HG02610 (cell line): ENCODE data around the gene HDAC4.

Source experiments
- ATAC-seq: cut with Tn5 transposase; IDR thresholded peaks from one replicate; pipeline ENCODE4 v1.9.1; 2021; ENCODE audit warnings: mild to moderate bottlenecking, moderate library complexity; ENCODE audit not compliant: unreplicated experiment

HDAC4 gene

DNA sequence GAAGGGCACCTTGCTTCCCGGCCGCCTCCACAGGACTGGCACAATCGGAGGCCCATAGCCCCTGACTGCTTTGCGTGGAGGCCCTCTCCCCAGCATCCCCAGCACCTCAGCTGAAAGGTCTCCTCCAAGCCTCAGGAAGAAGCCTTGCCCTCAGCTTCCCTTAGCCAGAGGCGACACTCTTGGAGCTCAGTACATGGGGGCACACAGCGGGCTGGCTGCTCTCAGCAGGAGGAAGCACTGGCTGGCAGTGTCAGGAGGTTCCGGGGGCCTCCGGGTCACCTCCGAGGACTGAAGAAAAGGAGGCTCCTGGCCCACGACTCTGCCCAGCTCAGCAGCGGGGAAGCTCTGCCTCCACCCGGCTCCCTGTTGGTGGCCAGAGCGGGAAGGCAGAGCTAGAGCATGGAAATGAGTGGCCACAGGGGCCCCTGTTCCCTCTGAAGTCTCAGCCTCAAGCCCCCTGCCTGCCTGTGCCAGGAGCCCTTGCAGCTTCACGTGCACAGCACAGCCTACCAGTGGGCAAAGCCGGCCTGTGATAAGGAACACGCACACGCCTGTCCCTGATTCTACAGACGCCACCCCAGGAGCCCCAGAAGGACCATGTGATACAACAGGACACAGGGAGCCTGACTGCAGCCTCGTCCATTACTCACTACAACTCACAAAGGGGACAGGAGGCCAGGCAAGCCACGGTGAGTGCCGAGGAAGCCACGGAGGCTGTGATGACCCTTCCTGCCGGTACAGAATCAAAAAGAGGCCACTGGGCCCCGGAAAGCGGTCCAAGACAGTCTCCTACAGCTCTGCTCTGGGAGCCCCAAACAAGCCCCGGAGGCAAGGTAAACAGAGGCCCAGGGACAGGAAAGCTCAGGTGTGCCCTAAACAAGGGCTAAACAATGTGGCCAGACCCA lies 15.5 kb downstream of the HDAC4 start:
- no peak for ATAC-seq

GRCh38 chr2:239383759-239384156 lies 17.1 kb downstream of the HDAC4 start:
- ATAC-seq, result no peak

- no peak for ATAC-seq
Observed at GRCh38 chr2:239383036-239383758, 17.6 kb downstream of the HDAC4 start.

GRCh38 chr2:239382384-239382880 lies 18.4 kb downstream of the HDAC4 start:
- ATAC-seq, result no peak

- ATAC-seq, result peak; percentile 57
Observed at GRCh38 chr2:239381709-239382134, 19.1 kb downstream of the HDAC4 start.

DNA sequence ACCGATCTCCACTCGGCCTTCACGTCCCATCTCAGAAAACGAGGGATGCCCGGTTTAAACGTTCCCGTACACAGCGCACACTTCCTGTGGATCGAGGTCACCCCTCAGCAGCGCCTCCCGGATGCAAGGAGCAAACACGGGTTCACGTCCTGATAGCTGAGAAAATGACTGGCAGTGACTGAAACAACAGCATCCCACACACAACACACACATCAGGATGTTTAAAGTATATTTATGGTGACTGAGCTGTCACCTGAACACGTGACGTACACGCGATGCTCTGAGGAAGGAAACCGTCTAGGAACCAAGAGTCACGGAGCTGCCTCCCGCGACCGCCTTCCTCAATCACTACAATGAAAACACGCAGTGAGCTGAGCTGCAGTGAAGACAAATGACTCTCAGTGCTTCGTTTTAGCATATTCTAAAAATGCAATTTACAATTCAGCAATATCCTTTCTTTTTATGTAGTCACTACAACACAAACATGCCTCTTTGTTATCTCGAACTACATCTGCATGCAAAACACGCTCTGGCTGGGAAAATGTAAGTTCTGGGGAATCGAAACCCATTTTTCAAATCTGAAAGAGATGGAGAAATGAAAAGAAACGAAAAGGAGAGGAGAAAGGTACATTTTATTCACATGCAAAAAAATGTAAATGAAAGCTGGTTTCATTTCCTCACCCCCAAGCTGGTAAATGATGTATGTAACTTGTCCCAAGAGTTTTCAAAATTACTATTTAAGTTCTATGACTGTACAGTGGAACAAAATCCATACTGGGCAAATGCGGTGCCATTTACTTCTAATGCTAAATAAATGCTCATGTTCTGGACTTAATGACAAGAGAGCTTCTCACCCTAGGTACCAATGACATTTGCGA lies 19.8 kb downstream of the HDAC4 start:
- ATAC-seq, result peak; percentile 37

GRCh38 chr2:239379641-239380170 lies 21.1 kb downstream of the HDAC4 start:
- no peak for ATAC-seq

GRCh38 chr2:239378918-239379640 lies 21.7 kb downstream of the HDAC4 start:
- no peak for ATAC-seq

DNA sequence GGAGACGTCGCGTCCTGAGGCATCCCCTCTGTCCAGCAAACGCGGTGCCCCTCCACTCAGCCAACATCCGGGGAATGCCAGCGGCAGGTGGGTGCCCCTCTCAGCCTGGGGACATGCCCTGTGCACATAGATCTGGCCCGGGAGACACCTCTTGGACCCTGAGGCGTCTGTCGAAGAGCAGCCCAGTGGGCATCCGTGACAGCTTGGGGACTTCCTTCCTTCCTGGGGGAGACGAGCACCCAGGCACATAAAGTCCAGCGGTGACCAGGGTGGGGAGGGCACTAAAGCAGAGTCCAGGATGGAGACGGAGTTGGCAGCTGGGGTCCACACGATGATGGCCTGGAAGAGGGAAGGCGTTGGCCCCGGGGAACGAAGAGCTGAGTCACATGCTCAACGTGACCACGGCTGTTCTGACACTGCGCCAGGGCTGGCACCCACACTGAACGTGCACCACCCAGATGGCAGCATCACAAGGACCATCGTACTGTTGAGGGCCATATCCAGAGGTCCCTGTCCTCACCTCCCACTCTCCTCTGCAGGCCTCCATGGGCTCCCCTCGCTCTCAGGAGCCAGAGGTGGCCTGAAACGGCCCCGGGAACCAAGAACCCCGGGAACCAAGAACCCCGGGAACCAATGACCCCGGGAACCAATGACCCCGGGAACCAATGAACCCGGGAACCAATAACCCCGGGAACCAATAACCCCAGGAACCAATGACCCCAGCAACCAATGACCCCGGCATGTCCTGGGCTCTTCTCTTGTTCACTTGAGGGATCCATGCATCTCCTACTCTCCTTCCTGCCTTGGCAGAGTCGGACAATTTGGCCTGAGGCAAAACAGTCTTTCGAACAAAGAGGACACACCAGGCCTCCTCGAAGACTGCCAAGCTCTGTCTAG lies 22.6 kb downstream of the HDAC4 start:
- no peak for ATAC-seq

DNA sequence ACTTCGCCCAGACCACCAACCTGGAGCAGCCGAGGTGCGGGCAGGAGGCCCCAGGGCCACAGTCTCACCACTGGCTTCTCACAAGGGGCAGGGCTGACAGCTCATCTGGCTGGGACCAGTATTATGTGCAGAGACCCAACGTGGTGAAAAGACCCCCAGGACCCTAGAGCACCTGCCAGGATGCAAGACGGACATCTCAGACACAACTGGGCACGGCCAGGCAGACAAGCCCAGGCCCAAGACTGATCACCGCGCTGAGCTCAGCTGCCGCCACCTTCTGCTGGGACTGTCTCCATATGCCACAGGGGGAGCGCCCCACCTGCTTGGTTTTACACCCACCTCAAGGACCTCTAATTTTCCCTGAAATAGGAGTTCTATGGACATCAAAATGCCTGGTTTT lies 23.2 kb downstream of the HDAC4 start:
- ATAC-seq, result no peak

- no peak for ATAC-seq
Observed at GRCh38 chr2:239376942-239377531, 23.8 kb downstream of the HDAC4 start.

- ATAC-seq, result no peak
Observed at GRCh38 chr2:239376351-239376750, 24.5 kb downstream of the HDAC4 start.

DNA sequence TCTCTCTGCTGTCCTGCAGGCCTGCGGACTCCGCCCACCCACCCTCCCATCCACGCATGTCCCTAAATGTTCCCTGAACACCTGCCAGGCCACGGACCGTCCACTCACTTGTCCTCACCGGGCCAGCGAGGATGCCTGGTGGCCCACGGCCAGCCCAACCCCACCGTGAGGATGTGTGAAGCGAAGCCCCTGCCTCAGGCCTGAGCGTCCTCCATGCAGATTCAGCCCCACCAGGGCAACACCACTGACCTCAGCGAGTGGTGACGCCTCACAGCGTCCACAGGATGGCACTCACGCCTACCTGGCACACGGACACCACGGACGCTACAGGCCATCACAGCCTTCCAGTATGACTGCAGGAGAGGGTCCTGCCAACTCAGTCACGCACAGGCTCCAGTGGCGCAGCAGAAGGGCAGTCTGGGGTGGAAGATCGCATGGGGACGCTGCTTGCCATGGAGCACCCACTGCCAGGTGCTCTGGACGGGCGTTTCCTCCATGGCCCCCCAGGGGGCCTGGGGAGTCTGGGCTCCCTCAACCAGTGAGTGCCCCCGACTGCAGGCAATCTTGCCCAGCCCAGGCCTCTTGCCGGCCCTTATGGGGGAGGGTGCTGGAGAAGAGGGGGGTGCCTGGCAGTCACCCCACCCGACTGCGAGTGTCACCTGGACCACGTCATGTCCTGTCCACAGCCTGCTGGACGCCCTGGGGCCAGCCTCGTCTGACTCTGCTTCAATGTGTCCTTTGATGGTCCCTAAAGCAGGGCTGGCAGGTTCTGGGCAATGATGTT lies 25.4 kb downstream of the HDAC4 start:
- ATAC-seq, result no peak

- ATAC-seq, result no peak
Observed at GRCh38 chr2:239374896-239375277, 25.9 kb downstream of the HDAC4 start.

DNA sequence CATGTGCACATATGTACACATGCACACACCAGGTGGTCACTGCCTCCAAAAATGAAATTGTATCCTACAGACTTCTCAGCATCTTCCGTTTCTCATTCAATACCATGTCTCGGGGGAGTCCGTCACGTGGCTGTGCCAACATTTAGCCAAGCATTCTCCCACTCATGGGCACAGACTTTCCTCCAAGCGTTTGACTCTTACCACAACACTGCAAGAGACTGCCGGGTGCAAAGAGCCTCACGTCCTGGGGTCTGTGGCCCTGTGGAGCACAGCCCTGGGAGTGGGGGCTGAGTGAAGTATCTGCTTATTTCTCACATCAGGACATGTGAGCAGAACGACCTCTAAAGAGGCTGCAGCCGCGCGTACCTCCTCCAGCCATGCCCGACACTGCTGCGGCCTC lies 28.0 kb downstream of the HDAC4 start:
- ATAC-seq, result no peak

DNA sequence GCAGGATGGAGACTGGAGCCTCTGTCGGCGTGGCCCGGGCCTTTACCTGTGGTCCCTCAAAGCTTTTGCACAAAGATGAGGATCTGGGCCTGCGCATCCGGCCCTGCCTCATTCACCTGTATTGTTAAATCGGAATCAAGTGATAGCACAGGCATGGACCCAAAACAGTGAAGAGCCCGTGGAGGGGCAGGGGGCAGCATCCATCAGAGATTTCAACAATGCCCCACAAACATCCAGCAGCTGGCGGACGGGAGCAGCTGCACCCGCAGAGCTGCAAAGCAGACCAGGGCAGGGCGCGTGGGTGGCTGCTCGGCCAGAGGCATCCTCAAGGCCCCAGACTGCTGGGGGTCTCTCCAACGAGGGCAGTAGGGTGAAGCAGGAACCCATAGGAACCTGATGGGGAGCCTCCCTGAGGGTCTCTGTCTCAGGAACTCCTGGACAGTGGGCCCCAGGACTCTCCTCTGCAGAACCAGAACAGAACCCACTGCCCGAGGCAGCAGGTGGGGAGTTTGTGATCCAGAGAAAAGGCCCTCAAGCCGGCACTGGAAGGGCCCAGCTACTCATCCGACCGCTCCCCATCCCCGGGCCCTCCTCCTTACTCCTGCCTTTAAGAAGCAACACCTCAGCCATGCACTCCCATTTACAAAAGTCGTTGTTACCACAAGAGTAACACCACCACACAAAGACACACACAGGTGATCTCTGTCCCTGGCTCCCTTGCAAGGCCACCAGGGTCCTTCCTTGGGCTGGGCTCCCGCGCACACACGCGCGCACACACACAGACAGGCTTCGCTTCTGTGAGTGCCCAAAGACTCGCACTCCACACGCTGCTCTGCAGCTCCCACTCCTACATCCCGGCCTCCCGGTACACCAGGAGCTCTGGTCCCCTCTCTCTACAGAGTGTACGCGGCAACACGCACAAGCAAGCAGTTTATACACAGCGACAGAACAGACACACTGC lies 28.8 kb downstream of the HDAC4 start:
- no peak for ATAC-seq
